ENCODE measurements around the gene ACACB. TPM values are rescaled to one million over a fixed set of nuclear protein-coding genes. Genes with fewer than 3 reads are reported as not detected.

ACACB gene
- total RNA-seq (2014; rRNA removed; shearing (Covaris generic); ENCODE audit: low replicate concordance) = 1.6 and 6.8 TPM in 2 replicates

DNA sequence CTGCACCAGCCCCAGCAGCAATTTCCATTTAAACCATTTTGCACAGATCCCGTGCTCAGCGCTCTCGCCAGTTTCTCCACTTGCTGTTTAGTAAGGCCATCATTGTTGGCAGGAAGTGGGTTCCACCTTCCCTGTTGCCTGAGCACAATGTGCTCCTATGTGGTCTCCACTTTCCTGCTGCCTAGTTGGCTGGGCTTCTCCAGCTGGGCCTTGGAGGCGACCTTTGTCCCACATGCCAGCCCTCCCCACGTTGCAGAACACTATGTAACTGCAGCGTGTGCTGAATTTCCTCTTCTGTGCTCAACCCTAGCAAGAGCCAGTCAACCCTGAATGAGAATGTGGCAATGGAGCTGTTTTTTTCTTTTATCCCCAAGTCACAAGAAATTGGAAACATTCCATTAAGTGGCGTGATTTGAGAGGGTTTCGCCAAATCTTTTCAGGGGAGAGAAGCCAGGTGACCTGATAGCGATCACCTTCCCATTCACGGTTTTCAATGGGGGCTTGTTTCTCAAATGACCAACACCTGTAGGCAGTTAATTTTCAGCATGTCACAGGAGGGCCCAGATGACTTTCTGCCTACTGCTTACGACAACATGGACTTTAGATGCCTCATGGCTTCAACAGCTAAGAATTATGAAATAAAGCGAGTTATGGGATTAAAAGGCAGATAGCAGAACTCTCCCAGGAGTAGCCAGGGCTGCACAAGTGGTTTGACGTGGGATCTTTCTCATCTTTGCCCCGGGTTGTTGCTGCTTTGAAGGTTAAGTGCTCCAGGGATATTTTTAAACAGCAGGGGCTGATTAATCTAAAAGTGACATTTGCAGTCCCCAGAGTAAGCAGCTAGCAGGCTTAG, at the start of gene ACACB:
Gene ACACB, plus strand, starts transcription at position 830 of the 853 bp plus-strand sequence. CDS start 22,819 bp downstream, outside the sequence.
- no peak for DNase-seq (ENCODE audit: low read depth)
- in situ Hi-C loops (cut with HindIII; ENCODE audit: low pct_unique_long_range_greater_than_20kb, low sequenced_read_pairs) = no loop called here

DNA sequence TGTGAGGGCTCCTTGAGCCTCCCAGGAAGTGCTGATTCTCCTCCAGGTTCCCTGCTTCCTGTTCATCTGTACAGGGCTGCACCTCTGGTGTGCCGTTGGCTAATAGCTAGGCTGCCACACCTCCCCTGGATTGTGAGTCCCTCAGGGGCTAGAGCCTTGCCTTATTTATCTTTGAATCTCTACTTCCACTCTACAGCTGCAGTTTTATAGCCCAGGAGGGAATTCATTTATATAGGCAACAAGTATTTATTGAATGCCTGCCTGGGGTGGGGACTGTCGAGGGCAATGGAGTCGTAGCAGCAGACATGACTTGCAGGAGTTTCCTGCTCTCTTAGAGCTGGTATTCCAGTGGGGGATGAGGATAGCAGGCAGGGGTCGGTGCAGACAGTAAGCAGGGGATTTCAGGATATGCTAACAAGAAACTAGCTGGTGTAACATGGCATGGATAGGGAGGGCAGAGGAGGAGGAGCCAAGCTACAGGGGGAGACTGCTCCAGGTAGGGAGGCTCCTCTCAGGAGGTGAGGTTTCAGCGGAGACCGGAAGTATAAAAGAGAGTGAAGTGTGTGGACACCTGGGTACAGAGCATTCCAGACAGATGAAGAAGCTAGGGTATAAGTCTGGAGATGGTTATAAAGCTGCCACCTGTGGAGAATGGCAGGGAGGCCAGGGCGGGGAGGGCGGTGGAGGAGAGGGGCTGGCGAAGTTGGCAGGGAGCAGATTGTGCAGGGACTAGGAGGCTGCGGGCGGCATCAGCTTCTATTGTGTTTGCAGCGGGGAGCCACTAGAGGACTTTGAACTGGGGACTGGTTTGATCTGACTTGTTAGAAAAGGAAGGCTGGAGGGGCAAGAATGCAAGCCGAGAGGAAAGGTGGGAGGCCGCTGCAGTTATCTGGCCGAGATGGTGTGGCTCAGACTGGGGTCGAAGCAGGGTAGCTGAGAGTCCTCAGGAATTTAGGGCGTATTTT, 46.8 kb upstream of the ACACB start:
- DNase-seq (ENCODE audit: low read depth) = no peak
- in situ Hi-C loops (cut with HindIII; ENCODE audit: low pct_unique_long_range_greater_than_20kb, low sequenced_read_pairs) = no loop called here

DNA sequence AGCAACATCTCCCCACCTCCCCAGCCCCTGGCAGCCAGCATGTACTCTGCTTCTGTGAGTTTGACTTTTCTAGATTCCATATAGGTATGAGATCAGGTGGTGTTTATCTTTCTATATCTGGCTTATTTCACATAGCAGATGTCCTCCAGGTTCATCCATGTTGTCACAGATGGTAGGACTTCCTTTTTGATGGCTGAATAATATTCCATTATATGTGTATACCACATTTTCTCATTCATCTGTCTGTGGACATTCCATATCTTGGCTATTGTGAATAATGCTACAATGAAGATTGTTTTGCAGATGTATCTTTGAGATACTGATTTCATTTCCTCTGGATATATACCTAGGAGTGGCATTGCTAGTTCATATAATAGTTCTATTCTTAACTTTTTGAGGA, 41.5 kb upstream of the ACACB start:
- in situ Hi-C loops (cut with HindIII; ENCODE audit: low pct_unique_long_range_greater_than_20kb, low sequenced_read_pairs) = no loop called here
- no peak for DNase-seq (ENCODE audit: low read depth)

DNA sequence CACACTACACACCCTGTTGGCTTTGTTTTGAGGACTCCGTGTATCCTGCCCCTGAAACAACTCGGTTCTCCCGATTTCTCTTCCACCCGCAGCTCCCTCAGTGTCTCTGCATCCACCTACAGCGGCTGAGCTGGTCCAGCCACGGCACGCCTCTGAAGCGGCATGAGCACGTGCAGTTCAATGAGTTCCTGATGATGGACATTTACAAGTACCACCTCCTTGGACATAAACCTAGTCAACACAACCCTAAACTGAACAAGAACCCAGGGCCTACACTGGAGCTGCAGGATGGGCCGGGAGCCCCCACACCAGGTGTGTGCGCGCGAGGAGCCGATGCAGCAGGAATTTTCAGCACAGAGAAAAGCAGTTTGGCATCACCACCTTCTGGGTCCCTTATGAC, 33.6 kb upstream of the ACACB start:
- in situ Hi-C loops (cut with HindIII; ENCODE audit: low pct_unique_long_range_greater_than_20kb, low sequenced_read_pairs) = no loop called here
- DNase-seq (ENCODE audit: low read depth) = no peak

DNA sequence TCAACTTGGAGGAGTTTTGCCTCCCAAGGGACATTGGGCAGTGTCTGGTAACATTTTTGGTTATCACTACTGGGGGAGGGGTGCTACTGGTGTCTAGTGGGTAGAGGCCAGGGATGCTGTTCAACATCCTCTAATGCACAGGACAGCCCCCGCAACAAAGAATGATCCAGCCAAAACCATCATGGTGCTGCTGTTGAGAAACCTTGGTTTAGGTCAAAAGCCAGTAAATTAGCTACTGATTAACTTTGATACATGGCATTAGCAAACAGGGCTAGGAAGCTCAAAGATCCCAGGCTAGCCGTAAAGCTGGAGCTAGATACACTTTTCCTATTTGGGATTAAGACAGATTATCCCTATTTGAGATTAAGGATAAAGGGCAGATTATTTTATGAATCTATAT, 32.0 kb upstream of the ACACB start:
- no peak for DNase-seq (ENCODE audit: low read depth)
- in situ Hi-C loops (cut with HindIII; ENCODE audit: low pct_unique_long_range_greater_than_20kb, low sequenced_read_pairs) = no loop called here

DNA sequence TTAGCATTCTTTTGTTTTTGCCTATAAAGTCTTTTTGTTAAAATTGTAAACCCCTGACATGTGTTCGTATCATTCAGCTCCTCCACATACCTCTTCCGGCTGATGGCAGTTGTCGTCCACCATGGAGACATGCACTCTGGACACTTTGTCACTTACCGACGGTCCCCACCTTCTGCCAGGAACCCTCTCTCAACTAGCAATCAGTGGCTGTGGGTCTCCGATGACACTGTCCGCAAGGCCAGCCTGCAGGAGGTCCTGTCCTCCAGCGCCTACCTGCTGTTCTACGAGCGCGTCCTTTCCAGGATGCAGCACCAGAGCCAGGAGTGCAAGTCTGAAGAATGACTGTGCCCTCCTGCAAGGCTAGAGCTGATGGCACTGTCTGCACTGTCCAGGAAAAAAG, 30.8 kb upstream of the ACACB start:
- in situ Hi-C loops (cut with HindIII; ENCODE audit: low pct_unique_long_range_greater_than_20kb, low sequenced_read_pairs) = no loop called here
- no peak for DNase-seq (ENCODE audit: low read depth)

DNA sequence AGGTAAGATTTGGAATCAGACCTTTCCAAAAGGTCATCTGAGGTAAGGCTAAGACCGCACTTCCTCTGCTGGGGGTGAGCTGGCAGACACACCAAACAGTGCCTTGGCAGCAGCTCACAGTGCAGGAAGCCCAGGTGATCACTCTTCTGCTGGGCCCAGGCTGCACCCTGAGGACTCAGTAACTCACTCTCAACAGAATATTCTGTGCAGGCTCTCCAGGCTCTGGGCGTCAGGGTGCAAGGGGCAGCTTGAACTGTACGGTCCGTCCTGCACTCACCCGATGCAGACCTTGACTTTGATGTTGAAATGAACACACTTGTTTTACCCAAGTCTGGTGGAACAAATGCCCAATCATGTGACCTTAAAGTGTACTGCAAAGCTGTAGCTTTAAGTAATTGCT, 29.1 kb upstream of the ACACB start:
- in situ Hi-C loops (cut with HindIII; ENCODE audit: low pct_unique_long_range_greater_than_20kb, low sequenced_read_pairs) = no loop called here
- no peak for DNase-seq (ENCODE audit: low read depth)

- in situ Hi-C loops (cut with HindIII; ENCODE audit: low pct_unique_long_range_greater_than_20kb, low sequenced_read_pairs) = no loop called here
- no peak for DNase-seq (ENCODE audit: low read depth)
Measured at GRCh38 chr12:109088818-109089217, 27.6 kb upstream of the ACACB start.

DNA sequence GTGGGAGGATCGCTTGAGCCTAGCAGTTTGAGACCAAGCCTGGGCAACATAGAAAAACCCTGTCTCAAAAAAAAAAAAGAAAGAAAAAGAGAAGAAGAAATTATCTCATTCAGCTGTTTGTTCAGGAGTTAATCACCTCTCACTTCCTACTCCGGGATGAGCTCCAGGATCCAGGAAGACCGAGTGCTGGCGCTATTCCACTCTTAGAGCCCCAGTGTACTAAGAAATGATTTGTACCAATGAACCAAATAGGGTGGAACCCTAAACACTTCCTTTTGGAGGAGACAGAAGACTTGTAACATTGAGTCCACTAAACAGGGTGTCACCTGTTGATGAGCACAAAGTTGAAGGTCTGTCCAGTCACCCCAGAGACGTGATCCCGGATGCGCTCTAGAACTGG, 26.7 kb upstream of the ACACB start:
- in situ Hi-C loops (cut with HindIII; ENCODE audit: low pct_unique_long_range_greater_than_20kb, low sequenced_read_pairs) = no loop called here
- DNase-seq (ENCODE audit: low read depth) = no peak

- in situ Hi-C loops (cut with HindIII; ENCODE audit: low pct_unique_long_range_greater_than_20kb, low sequenced_read_pairs) = no loop called here
Measured at GRCh38 chr12:109092497-109093021, 23.8 kb upstream of the ACACB start.

GRCh38 chr12:109093022-109093918, 23.1 kb upstream of the ACACB start, which contains the start of gene ALKBH2:
Gene ALKBH2, minus strand, starts transcription at chr12:109093472. Its CDS starts 686 bp downstream, at chr12:109092786.
- peak; percentile 82 for DNase-seq (ENCODE audit: low read depth)
- in situ Hi-C loops (cut with HindIII; ENCODE audit: low pct_unique_long_range_greater_than_20kb, low sequenced_read_pairs) = no loop called here

More at GRCh38 chr12:109092497-109093021, 23.8 kb upstream of the ACACB start:
- no peak for DNase-seq (ENCODE audit: low read depth)

DNA sequence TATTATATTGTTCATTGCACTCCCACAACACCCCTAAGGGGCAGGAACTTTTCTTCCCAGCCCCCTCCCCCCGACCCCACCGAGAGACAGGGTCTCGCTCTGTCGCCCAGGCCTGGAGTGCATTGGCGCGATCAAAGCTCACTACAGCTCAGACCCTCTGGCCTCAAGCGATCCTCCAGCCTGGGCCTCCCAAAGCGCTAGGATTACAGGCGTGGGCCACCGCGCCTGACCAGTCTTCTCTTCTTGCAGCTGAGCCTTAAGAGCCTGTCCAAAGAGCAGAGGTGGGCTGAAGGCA, 19.3 kb upstream of the ACACB start:
- in situ Hi-C loops (cut with HindIII; ENCODE audit: low pct_unique_long_range_greater_than_20kb, low sequenced_read_pairs) = no loop called here
- no peak for DNase-seq (ENCODE audit: low read depth)

DNA sequence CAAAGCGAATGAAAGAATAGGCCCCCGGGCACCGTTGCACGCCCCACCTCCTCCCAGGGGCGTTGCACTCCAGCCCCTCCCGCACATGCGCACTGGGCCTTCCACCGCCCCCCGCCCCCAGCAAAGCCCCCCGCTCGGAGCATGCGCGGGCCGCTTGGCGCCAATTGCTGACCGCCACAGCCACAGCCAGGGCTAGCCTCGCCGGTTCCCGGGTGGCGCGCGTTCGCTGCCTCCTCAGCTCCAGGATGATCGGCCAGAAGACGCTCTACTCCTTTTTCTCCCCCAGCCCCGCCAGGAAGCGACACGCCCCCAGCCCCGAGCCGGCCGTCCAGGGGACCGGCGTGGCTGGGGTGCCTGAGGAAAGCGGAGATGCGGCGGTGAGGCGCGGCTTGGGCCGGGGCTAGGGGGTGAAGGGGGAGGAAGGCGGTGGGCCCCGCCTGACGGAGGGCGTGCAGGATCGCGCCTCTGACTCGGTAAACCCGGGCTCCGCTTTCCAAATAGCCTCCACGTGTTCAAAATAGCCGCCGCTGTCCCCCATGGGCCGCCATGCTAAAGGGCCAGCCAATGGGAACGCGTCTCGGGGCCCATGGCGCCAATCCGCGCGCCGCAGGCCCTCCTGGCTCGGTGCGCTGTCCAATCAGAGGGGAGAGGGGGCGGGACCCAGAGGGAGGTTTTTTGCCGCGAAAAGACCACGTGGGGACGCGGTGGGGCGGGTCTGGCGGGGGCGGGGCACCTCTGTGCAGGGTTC, 18.8 kb upstream of the ACACB start, which contains the start of gene UNG:
Gene UNG, plus strand, starts transcription at position 163 of the 748 bp plus-strand sequence. Its CDS starts 83 bp downstream, at position 246.
- peak; percentile 90 for DNase-seq (ENCODE audit: low read depth)
- in situ Hi-C loops (cut with HindIII; ENCODE audit: low pct_unique_long_range_greater_than_20kb, low sequenced_read_pairs) = no loop called here

GRCh38 chr12:109098183-109098604, 18.2 kb upstream of the ACACB start:
- DNase-seq (ENCODE audit: low read depth) = no peak
- in situ Hi-C loops (cut with HindIII; ENCODE audit: low pct_unique_long_range_greater_than_20kb, low sequenced_read_pairs) = no loop called here

DNA sequence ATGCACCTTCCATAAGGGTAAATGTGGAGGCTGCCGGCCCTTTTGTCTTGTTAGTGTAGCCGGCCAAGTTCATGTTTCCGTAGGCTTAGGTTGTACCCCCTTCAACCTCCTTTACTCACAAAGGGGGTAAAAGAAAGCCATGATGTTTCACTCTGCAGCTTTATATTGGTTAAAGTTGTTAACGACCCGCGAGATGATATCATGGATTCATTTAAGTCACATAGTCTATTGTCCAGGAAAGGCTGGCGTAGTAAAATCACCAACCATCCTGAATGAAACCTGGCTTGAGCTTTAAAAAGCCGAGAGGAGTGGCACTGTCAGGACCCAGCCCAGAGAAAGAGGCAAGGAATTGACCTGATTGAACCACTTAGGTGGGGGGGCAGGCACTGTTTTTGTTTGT, 17.7 kb upstream of the ACACB start:
- in situ Hi-C loops (cut with HindIII; ENCODE audit: low pct_unique_long_range_greater_than_20kb, low sequenced_read_pairs) = no loop called here
- DNase-seq (ENCODE audit: low read depth) = no peak

DNA sequence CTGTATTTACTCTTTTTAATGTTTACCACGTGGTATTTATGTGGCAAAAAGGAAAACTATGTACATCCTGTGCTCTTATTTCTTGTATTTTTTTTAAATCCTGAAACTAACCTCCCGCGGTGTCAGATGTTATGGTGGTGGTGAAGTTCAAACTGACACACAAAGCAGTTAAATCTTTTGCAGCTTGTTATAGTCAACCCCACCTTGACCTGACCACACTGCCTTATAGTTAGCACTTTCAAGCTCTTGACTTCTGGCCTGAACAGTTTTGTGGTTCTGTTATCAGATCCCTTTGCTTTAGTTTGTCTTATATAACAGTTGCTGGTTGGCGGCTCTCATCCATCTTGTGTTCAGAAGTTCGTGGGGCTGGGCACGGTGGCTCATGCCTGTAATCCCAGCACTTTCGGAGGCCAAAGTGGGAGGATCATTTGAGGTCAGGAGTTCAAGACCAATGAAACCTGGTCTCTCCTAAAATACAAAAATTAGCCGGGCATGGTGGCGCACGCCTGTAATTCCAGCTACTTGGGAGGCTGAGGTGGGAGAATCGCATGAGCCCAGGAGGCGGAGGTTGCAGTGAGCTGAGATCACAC, 16.9 kb upstream of the ACACB start:
- in situ Hi-C loops (cut with HindIII; ENCODE audit: low pct_unique_long_range_greater_than_20kb, low sequenced_read_pairs) = no loop called here

DNA sequence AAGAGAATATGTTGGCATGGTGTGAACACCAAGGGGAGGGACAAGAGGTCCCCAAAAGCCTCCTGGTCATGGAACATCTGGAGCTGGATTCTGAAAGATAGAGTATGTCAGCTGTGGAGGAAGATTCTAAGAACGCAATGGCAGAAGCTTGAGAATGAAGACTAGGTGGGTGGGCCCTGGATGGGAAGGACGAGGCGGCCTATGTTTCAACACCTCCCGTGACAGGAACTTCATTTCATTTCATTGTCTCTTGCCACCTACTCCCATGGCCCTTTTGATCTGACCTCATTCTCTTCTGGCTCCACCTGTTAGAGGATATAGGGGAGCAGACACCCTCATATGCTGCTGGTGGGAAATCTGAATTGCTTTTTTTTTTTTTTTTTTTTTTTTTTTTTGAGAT, 15.6 kb upstream of the ACACB start:
- no peak for DNase-seq (ENCODE audit: low read depth)
- in situ Hi-C loops (cut with HindIII; ENCODE audit: low pct_unique_long_range_greater_than_20kb, low sequenced_read_pairs) = no loop called here

More for the DNA sequence above, 16.9 kb upstream of the ACACB start:
- DNase-seq (ENCODE audit: low read depth) = no peak
